Measurements from ENCODE around the gene HECTD4. TPM values are rescaled to one million over a fixed set of nuclear protein-coding genes. Genes with fewer than 3 reads are reported as not detected.
"Not testable (repeated sequence)": the region's sequence is repeated elsewhere in the genome, so short reads cannot be mapped to it uniquely, and the experiment has no call there.

Gene HECTD4
- total RNA-seq, 1 donor from 2014 or later = 40.7 TPM

- Mint-ChIP-seq H3K4me1 (ENCODE audit: low read depth) (peaks cover 18% of the 10 kb centered on the region), H3K27me3 (ENCODE audit: low read depth) (no peaks in the 10 kb centered on the region), H3K9me3 (ENCODE audit: low read depth) (no peaks in the 10 kb centered on the region), H3K36me3 (ENCODE audit: low read depth) (no peaks in the 10 kb centered on the region), H3K27ac (ENCODE audit: unreplicated experiment) (no peak overlapping the region), H3K4me3 (ENCODE audit: unreplicated experiment) (no peak overlapping the region)
- no peak for TF ChIP-seq CTCF (IDR thresholded peaks at IDR 0.05)
- no peak for DNase-seq (ENCODE audit: low spot score)
Observed at GRCh38 chr12:112112409-112113133, 269.7 kb downstream of the HECTD4 start.

GRCh38 chr12:112111931-112112330 is 270.3 kb downstream of the HECTD4 start:
- Mint-ChIP-seq H3K36me3 (ENCODE audit: low read depth) (no peaks in the 10 kb centered on the region), H3K9me3 (ENCODE audit: low read depth) (no peaks in the 10 kb centered on the region), H3K4me1 (ENCODE audit: low read depth) (peaks cover 22% of the 10 kb centered on the region), H3K27me3 (ENCODE audit: low read depth) (no peaks in the 10 kb centered on the region), H3K4me3 (ENCODE audit: unreplicated experiment) (no peak overlapping the region), H3K27ac (ENCODE audit: unreplicated experiment) (no peak overlapping the region)
- TF ChIP-seq CTCF (IDR thresholded peaks at IDR 0.05) = peak; percentile 21
- DNase-seq (ENCODE audit: low spot score) = no peak

GRCh38 chr12:112110787-112111662 is 271.2 kb downstream of the HECTD4 start:
- not testable (repeated sequence) for DNase-seq (ENCODE audit: low spot score); H3K36me3 Mint-ChIP-seq (ENCODE audit: low read depth); H3K4me3 Mint-ChIP-seq (ENCODE audit: unreplicated experiment); H3K27me3 Mint-ChIP-seq (ENCODE audit: low read depth); H3K27ac Mint-ChIP-seq (ENCODE audit: unreplicated experiment); H3K9me3 Mint-ChIP-seq (ENCODE audit: low read depth)
- peaks cover 24% of the 10 kb centered on the region for H3K4me1 Mint-ChIP-seq (ENCODE audit: low read depth)

Small RNA genes lying within 50 kb of the gene (microRNA-seq; reads per million reads assigned to microRNA genes)
- not detected for gene MIR6861 (ENCODE audit: borderline number of aligned reads)

Other genes with a start within 250 kb of the HECTD4 start
- gene RPL6, start 27.2 kb upstream of the HECTD4 start, total RNA-seq = 896 to 952 TPM (median 905 TPM) in 3 replicates
- 114 to 141 TPM (median 139 TPM) in 3 replicates for gene PTPN11, start 36.5 kb upstream of the HECTD4 start, total RNA-seq